T-helper 2 cell treated with Interferon-gamma antibody and Interleukin-4, amounts not matched to agents 100 ng/mL and 5 ng/mL, for 36 hours (primary cell): ENCODE measurements around the gene CTIF. TPM values are rescaled to one million over a fixed set of nuclear protein-coding genes. Genes with fewer than 3 reads are reported as not detected.
"Not testable (repeated sequence)": the region's sequence is repeated elsewhere in the genome, so short reads cannot be mapped to it uniquely, and the experiment has no call there.

Experiments used
- intact Hi-C: fragments of 100-400 bp; cut with micrococcal nuclease; formaldehyde crosslinking; loops from one replicate; pipeline ENCODE4 v1.15.1; 2023
- total RNA-seq: library from RNA; stranded (reverse); gene quantifications from 2 replicates; pipeline ENCODE4 v1.2.3, GENCODE V29; 2022

Gene CTIF
- total RNA-seq, 1 donor from 2014 or later: 2.4 TPM

GRCh38 chr18:48700446-48700845 is 161.6 kb downstream of the CTIF start:
- intact Hi-C loops: no loop called here

GRCh38 chr18:48702346-48703027 is 163.7 kb downstream of the CTIF start:
- intact Hi-C loops: no loop called here

GRCh38 chr18:48703028-48703386 is 164.2 kb downstream of the CTIF start:
- intact Hi-C loops: no loop called here

GRCh38 chr18:48703418-48703817 is 164.6 kb downstream of the CTIF start:
- intact Hi-C loops: no loop called here

- intact Hi-C loops: no loop called here
Measured at GRCh38 chr18:48705043-48705442, 166.2 kb downstream of the CTIF start.

- intact Hi-C loops: no loop called here
Measured at GRCh38 chr18:48705531-48705930, 166.7 kb downstream of the CTIF start.

GRCh38 chr18:48706731-48707130 is 167.9 kb downstream of the CTIF start:
- intact Hi-C loops: no loop called here

- intact Hi-C loops: no loop called here
Measured at GRCh38 chr18:48707636-48708296, 168.9 kb downstream of the CTIF start.

- intact Hi-C loops: no loop called here
Measured at GRCh38 chr18:48708807-48709206, 170.0 kb downstream of the CTIF start.

- intact Hi-C loops: no loop called here
Measured at GRCh38 chr18:48709371-48710062, 170.7 kb downstream of the CTIF start.

GRCh38 chr18:48711651-48712486 is 173.0 kb downstream of the CTIF start:
- intact Hi-C loops: no loop called here

- intact Hi-C loops: no loop called here
Measured at GRCh38 chr18:48713309-48713708, 174.5 kb downstream of the CTIF start.

- intact Hi-C loops: no loop called here
Measured at GRCh38 chr18:48714873-48715272, 176.0 kb downstream of the CTIF start.

GRCh38 chr18:48715711-48716361 is 177.0 kb downstream of the CTIF start:
- intact Hi-C loops: no loop called here

- intact Hi-C loops: not testable (repeated sequence)
Measured at GRCh38 chr18:48717227-48717626, 178.4 kb downstream of the CTIF start.

- intact Hi-C loops: no loop called here
Measured at GRCh38 chr18:48718251-48718959, 179.6 kb downstream of the CTIF start.

GRCh38 chr18:48719388-48719787 is 180.6 kb downstream of the CTIF start:
- intact Hi-C loops: no loop called here

- intact Hi-C loops: no loop called here
Measured at GRCh38 chr18:48719974-48720654, 181.3 kb downstream of the CTIF start.

GRCh38 chr18:48720655-48721025 is 181.8 kb downstream of the CTIF start:
- intact Hi-C loops: no loop called here

GRCh38 chr18:48721312-48721711 is 182.5 kb downstream of the CTIF start:
- intact Hi-C loops: no loop called here
